ENCODE data around the gene PAQR5.

GRCh38 chr15:69298697-69299441 lies at the start of gene PAQR5:
- TF ChIP-seq, protein P1, sequence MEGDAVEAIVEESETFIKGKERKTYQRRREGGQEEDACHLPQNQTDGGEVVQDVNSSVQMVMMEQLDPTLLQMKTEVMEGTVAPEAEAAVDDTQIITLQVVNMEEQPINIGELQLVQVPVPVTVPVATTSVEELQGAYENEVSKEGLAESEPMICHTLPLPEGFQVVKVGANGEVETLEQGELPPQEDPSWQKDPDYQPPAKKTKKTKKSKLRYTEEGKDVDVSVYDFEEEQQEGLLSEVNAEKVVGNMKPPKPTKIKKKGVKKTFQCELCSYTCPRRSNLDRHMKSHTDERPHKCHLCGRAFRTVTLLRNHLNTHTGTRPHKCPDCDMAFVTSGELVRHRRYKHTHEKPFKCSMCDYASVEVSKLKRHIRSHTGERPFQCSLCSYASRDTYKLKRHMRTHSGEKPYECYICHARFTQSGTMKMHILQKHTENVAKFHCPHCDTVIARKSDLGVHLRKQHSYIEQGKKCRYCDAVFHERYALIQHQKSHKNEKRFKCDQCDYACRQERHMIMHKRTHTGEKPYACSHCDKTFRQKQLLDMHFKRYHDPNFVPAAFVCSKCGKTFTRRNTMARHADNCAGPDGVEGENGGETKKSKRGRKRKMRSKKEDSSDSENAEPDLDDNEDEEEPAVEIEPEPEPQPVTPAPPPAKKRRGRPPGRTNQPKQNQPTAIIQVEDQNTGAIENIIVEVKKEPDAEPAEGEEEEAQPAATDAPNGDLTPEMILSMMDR (IDR thresholded peaks at IDR 0.05) = no peak
- TF ChIP-seq POLR2A (IDR thresholded peaks at IDR 0.05) = peak in 1 of 2 donors; percentile 25
